Fibroblast of lung (primary cell): ENCODE results near the gene POLR3E. TPM values are rescaled to one million over a fixed set of nuclear protein-coding genes. Genes with fewer than 3 reads are reported as not detected.

ENCODE experiments used
- DNase-seq, 2 donors: peaks; one replicate each; pipeline versions ENCODE4 v3.0.0 to v3.0.0-alpha.2; 2010; ENCODE audit warnings: low read depth in 2 of 2
- H2AFZ ChIP-seq: 2 replicates; pipeline ENCODE4 v1.5.1; 2012; ENCODE audit warnings: low read length, control low read depth, inconsistent platforms
- H3K27ac ChIP-seq: 2 replicates; pipeline ENCODE4 v1.5.1; 2011; ENCODE audit warnings: low read length, control low read depth; ENCODE audit not compliant: insufficient read depth
- H3K27me3 ChIP-seq: 2 replicates; pipeline ENCODE4 v1.5.1; 2011; ENCODE audit warnings: mild to moderate bottlenecking, low read length; ENCODE audit not compliant: control insufficient read depth, insufficient read depth
- H3K36me3 ChIP-seq: 2 replicates; pipeline ENCODE4 v1.5.1; 2011; ENCODE audit warnings: low read length; ENCODE audit not compliant: control insufficient read depth, insufficient read depth
- H3K4me1 ChIP-seq: 2 replicates; pipeline ENCODE4 v1.5.1; 2011; ENCODE audit warnings: low read length; ENCODE audit not compliant: control insufficient read depth, insufficient read depth; ENCODE audit errors: extremely low read depth
- H3K4me2 ChIP-seq: 2 replicates; pipeline ENCODE4 v1.5.1; 2011; ENCODE audit warnings: low read length, control low read depth; ENCODE audit not compliant: insufficient read depth; ENCODE audit errors: extremely low read depth
- H3K4me3 ChIP-seq, 4 experiments: fragments of 200-600 bp in 1 of 4; sonication (generic) in 1 of 4; replicated peaks in 1 of 4; 2 replicates each; pipeline ENCODE4 v1.5.1; 2011 to 2016; ENCODE audit warnings: low read length in 4 of 4, low read depth in 3 of 4, mild to moderate bottlenecking in 3 of 4, control low read depth in 2 of 4, inconsistent platforms in 1 of 4, mixed read lengths in 1 of 4; ENCODE audit not compliant: insufficient read depth in 1 of 4; ENCODE audit errors: control extremely low read depth in 1 of 4
- H3K79me2 ChIP-seq: 2 replicates; pipeline ENCODE4 v1.5.1; 2012; ENCODE audit warnings: mild to moderate bottlenecking, low read length, inconsistent platforms; ENCODE audit not compliant: control insufficient read depth, insufficient read depth
- H3K9ac ChIP-seq: 2 replicates; pipeline ENCODE4 v1.5.1; 2011; ENCODE audit warnings: mild to moderate bottlenecking, low read length, control low read depth; ENCODE audit not compliant: insufficient read depth
- H3K9me3 ChIP-seq: 2 replicates; pipeline ENCODE4 v1.5.1; 2012; ENCODE audit warnings: low read depth, low read length; ENCODE audit not compliant: control insufficient read depth, insufficient read depth
- H4K20me1 ChIP-seq: 2 replicates; pipeline ENCODE4 v1.5.1; 2011; ENCODE audit warnings: low read length; ENCODE audit not compliant: control insufficient read depth, insufficient read depth; ENCODE audit errors: extremely low read depth
- CTCF ChIP-seq, 2 donors: IDR thresholded peaks in 1 of 2; conservative IDR thresholded peaks in 1 of 2; 1 replicate in 1 of 2; 2 replicates in 1 of 2; pipeline ENCODE4 v1.5.1; 2011 to 2012; ENCODE audit warnings: low read length in 2 of 2, control low read depth in 1 of 2, inconsistent platforms in 1 of 2, low read depth in 1 of 2, mild to moderate bottlenecking in 1 of 2
- EZH2 ChIP-seq: IDR thresholded peaks from 2 replicates; pipeline ENCODE4 v1.5.1; 2012; ENCODE audit warnings: low read length, control low read depth, mild to moderate bottlenecking; ENCODE audit errors: missing control alignments
- polyA plus RNA-seq, 2 donors: library from polyadenylated mRNA; depleted of rRNA in 1 of 2; stranded (reverse) in 1 of 2; unstranded in 1 of 2; fragments of >200 nt; gene quantifications; 2 replicates each; pipeline ENCODE4 v1.2.1, GENCODE V29; 2011 to 2012; ENCODE audit warnings: missing spikeins in 1 of 2
- total RNA-seq: library from RNA; depleted of rRNA; stranded (reverse); fragments of >200 nt; gene quantifications from 2 replicates; pipeline ENCODE4 v1.2.1, GENCODE V29; 2014

POLR3E gene
- total and polyA plus RNA-seq, 2 donors (not counting 1 experiment from before 2014, with no cell fraction given), result 14.2 to 28.9 TPM

DNA sequence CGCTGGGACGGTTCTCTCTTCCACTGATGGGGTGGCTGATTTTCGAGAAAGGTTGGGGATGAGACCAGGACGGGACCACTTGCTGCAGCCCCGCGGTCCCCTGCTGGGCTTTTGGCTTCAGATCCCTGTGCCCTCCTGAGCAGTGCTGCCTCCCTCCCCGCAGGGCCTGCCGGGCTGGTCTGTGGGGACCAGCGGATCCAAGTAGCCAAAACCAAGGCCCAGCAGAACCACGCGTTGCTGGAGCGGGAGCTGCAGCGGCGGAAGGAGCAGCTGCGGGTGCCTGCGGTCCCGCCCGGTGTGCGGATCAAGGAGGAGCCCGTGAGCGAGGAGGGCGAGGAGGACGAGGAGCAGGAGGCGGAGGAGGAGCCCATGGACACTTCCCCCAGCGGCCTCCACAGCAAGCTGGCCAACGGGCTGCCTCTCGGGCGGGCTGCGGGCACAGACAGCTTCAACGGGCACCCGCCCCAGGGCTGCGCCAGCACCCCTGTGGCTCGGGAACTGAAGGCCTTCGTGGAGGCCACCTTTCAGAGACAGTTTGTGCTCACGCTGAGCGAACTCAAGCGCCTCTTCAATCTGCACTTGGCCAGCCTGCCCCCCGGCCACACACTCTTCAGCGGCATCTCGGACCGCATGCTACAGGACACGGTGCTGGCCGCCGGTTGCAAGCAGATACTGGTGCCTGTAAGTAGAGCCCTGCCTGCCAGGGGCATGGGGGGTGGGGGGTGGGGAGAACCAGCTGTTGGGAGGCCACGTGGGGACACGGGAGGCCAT, 28.6 kb downstream of the POLR3E start:
- no peaks in the 10 kb centered on the region for H3K27me3 ChIP-seq
- no peak for DNase-seq
- no peak overlapping the region for H3K4me3 ChIP-seq
- no peaks in the 10 kb centered on the region for H3K79me2 ChIP-seq
- TF ChIP-seq EZH2 (no peak), CTCF (conservative IDR thresholded peaks at IDR 0.05 in 1 of 2, IDR thresholded peaks at IDR 0.05 in 1 of 2; ENCODE audit: low read depth in 1 of 2, low read length in 2 of 2) (no peak)
- no peak overlapping the region for H3K27ac ChIP-seq
- no peak overlapping the region for H3K9ac ChIP-seq
- no peaks in the 10 kb centered on the region for H3K9me3 ChIP-seq
- no peak overlapping the region for H3K4me2 ChIP-seq
- no peaks in the 10 kb centered on the region for H3K4me1 ChIP-seq
- H4K20me1 ChIP-seq, result no peaks in the 10 kb centered on the region
- H3K36me3 ChIP-seq, result peaks cover 33% of the 10 kb centered on the region
- no peak overlapping the region for H2AFZ ChIP-seq

DNA sequence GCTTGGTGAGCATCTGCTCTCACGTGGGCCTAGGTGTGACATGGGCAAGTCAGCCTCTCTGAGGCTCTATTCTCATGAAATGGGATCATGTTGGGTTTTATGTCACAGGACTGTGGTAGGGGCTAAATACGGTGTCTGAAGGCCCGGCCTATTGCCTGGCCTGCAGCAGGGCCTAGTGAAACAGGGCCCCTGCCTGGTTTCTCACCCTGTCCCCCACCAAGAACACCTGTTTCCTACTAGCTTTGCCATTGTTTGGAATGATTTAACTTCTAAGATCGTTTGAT, 29.1 kb downstream of the POLR3E start:
- Histone ChIP-seq H3K4me1 (no peaks in the 10 kb centered on the region), H3K27ac (no peak overlapping the region), H4K20me1 (no peaks in the 10 kb centered on the region), H3K79me2 (no peaks in the 10 kb centered on the region), H3K9ac (no peak overlapping the region), H3K9me3 (no peaks in the 10 kb centered on the region), H3K36me3 (peaks cover 33% of the 10 kb centered on the region), H3K4me3 (no peak overlapping the region), H3K4me2 (no peak overlapping the region), H2AFZ (no peak overlapping the region), H3K27me3 (no peaks in the 10 kb centered on the region)
- no peak for TF ChIP-seq EZH2
- no peak for TF ChIP-seq CTCF (conservative IDR thresholded peaks at IDR 0.05 in 1 of 2, IDR thresholded peaks at IDR 0.05 in 1 of 2; ENCODE audit: low read depth in 1 of 2, low read length in 2 of 2)
- DNase-seq, result no peak

DNA sequence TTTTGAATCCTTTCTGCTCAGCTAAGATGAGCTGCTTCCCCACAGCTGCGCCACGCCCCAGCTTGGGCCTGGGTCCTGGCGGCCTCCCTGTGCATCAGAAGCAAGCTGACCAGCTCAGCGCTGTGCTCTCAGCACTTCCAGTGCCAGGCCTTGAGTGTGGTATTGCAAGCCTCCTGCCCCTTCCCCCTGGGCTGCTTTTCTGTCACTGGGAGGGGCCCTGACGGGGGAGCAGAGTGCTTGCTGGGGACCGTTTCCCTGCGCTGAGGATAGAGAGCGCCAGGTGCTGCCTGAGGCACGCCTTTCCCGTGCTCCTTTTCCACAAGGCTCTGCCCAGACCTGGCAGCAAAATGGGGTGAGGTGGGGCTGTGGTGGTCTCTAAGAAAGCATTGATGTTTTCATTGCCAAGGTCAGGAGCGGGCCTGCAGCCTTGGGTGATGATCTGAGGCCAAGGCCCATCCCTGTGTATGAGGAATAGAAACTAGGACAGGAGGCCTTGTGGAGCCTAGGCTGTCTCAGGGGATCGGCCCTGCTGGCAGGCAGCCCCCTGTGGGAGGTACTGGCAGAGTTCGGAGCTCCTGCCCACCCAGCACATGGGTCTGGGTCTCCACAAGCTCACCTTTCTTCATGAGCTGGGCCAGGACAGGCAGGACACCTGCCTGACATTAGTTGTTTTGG, 29.7 kb downstream of the POLR3E start:
- Histone ChIP-seq H3K9ac (no peak overlapping the region), H3K4me1 (no peaks in the 10 kb centered on the region), H3K4me2 (no peak overlapping the region), H3K36me3 (peaks cover 29% of the 10 kb centered on the region), H3K27me3 (no peaks in the 10 kb centered on the region), H3K27ac (no peak overlapping the region), H2AFZ (no peak overlapping the region), H4K20me1 (no peaks in the 10 kb centered on the region), H3K9me3 (no peaks in the 10 kb centered on the region), H3K4me3 (no peak overlapping the region), H3K79me2 (no peaks in the 10 kb centered on the region)
- no peak for DNase-seq
- TF ChIP-seq CTCF (conservative IDR thresholded peaks at IDR 0.05 in 1 of 2, IDR thresholded peaks at IDR 0.05 in 1 of 2; ENCODE audit: low read depth in 1 of 2, low read length in 2 of 2) (no peak), EZH2 (no peak)
